NCI-H510A (cell line): ENCODE results near the gene TFF2.

Source experiments
- DNase-seq: peaks from one replicate; lab custom pipeline; 2025; lab: John Stamatoyannopoulos, UW

Gene TFF2

DNA sequence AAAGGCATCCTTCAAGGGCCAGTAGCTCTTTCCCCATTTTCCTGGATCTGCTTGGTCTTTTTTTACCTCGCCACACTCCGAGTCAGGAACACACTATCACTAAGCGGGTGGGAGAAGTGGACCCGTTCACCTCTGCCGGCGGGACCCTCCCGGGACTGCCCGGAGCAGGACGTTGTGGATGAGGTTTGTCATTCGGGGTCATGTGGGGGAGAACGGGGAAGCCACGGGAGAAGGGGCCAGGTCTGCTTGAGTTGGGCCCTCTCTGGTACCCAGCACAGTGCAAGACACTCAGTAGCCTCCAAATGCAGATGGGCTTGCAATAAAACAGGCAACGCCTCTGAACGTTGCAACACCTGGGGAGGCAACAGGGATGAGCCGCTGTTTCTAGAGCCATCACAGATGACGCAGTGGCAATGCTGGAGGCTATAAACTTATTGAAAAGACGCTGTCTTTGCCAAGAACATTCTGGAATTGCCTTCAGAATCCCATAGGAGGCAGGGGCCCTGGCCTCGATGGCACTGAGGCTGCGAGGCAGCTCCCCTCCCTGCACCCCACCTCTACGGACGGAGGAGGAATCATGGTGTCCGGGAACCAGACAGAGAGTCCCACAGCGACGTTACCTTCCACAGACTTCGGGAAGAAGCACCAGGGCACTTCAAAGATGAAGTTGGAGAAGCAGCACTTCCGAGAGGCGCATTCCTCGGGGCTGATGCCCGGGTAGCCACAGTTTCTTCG lies 3.8 kb downstream of the TFF2 start:
- no peak for DNase-seq

- no peak for DNase-seq
These were observed 4.4 kb downstream of the TFF2 start for GRCh38 chr21:42346441-42346840.

DNA sequence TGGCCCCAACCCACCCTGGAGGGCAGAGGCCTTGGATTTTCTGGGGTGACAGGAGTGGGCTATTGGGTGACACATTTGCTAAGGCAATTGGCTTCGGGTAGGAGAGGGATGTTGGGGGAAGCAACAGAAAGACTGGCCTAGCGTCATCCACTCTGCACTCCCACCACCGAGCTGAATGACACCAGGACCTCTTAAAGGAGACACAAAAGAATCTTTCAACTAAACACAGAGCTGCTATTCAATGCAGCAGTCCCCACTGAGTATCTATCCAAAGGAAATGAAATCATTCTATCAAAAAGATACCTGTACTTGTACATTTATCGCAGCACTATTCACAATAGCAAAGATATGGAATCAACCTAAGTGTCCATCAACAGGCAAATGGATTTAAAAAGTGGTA lies 6.2 kb downstream of the TFF2 start:
- no peak for DNase-seq

DNA sequence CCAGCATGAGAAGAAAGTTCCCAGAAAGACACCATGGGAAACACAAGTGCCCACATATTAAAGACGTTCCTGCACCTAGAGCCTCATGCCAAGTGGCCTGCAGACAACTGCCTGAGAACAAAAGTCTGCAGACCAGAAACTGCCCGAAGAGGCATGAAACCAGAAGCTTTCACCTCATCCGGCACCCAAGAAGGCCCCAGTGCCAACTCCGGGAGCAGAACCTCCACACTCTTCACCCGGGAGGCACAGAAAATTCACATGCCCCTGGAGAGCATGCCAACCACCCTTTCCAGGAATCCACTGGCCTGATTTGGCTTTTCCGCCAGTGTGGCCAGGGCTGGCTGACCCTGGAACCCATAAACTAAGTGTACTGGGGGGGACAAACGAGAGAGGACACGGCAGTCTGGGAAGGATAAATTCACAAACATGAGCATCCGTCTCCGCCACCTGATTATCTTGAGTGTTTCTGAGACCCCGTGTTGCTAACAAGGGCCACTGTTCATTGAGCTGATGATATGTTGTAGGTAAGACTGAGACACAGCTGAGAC lies 6.8 kb downstream of the TFF2 start:
- DNase-seq = no peak

DNA sequence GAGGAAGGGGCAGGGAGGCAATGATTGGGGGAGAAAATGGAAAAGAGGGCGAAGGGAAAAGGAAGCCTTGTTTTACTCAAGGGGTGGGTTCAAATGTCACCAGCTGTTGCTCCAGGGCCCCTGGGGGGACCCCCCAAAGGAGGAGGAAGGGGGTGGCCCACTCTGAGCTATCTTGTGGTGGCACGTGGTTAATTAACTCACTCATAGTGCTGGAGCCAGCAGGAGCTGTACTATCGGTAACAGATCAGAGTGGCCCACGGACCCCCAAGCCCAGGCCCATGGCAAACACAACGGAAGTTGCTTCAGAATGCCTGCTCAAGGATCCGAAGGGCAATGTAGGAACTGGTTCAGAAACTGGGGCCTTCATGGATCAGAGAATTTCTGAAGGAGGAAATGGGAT lies 7.2 kb downstream of the TFF2 start:
- DNase-seq = no peak

- no peak for DNase-seq
These were observed 7.7 kb downstream of the TFF2 start for GRCh38 chr21:42343101-42343500.

- no peak for DNase-seq
These were observed 8.8 kb downstream of the TFF2 start for GRCh38 chr21:42341776-42342542.

DNA sequence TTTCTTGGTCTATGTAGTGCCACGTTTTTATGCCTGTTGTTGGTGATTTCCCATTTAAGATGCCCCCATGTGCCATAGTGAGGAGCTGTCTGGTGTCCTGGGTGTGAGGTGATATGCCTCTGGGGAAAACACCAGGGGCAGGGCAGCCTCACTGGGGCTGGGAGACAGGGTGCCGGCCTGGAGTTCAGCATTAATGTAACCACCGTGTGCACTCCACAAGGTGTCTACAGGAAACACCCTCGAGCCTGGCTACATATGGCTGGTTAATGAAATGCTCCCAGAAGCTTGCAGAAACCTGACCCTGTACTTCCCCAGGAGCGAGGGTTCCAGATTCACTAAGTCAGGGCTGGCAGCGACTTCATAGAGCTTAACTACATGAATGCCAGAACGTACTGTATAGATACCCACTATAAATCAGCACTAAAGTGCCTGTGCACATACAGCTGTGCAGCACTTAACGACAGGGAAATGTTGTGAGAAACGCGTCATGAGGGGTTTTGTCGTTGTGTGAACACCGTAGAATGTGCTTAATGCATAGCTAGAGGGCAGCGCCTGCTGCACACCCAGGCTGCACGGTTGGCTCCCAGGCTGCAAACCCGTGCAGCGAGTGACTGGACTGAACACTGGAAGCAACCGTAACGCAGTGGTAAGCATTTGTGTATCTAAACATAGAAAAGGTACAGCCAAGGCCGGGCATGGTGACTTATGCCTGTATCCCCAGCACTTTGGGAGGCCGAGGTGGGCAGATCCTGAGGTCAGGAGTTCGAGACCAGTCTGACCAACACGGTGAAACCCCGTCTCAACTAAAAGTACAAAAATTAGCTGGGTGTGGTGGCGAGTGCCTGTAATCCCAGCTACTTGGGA lies 10.4 kb downstream of the TFF2 start:
- no peak for DNase-seq

GRCh38 chr21:42338729-42339715 lies 11.8 kb downstream of the TFF2 start:
- DNase-seq = no peak

DNA sequence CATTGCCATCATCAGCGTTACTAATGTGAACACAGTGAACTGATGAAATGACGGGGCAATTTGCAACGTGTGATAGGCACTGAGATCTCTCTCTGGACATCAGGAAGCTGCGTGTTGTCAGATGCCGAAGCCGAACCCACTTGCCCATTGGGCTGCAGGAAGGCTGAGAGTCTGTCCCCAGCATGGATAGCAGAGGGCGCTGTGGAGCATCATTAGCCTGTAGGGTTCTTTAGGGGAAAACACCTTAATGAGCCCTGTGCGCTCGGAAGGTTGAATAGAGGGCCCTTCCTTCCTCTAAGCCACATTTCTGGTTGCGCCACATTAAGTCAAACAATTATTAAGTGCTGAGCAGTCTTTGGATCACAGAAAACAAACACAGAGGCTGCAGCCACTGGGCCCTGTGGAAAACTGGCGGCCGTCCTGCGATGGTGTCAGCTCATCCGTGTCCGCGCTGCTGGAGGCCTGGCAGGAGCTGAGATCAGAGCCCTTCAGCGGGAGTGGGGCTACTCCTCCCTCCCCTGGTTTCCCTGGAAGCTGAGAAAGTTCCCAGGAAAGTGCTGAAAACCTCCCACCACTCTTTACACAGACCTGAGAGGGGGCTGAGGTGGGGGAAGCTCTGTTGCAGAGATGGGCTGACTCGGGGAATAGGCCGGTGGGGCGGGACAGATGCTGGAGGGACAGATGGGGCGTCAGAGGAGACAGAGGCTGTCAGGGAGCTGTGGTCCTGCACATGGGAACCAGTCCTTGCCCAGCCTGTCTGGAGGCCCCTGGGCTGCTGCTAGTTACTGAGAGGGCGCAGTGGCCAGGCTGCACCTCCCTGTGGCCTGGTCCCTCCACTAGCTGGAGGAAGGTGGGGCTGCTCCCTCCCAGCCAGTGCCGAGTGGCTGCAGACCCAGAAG lies 12.7 kb downstream of the TFF2 start:
- DNase-seq = peak; percentile 83

DNA sequence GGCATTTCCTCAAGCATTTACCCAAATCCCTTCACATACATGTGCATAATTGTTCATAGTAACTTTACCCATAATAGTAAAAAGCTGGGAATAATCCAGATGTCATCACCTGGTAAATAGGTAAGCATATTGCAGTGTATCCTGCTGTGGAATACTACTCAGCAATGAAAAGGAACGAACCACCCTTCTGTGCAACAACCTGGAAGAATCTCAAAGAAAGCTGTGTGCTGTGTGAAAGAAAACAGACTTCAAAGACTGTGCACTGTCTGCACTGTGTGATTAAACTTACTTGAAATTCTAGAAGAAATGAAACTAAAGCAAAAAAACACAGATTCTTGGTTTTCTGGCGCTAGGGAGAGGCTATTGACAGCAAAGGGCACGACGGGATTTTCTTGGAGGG lies 13.5 kb downstream of the TFF2 start:
- DNase-seq = no peak

GRCh38 chr21:42336054-42336453 lies 14.7 kb downstream of the TFF2 start:
- DNase-seq = no peak

- no peak for DNase-seq
These were observed 18.1 kb downstream of the TFF2 start for GRCh38 chr21:42332557-42333317.

DNA sequence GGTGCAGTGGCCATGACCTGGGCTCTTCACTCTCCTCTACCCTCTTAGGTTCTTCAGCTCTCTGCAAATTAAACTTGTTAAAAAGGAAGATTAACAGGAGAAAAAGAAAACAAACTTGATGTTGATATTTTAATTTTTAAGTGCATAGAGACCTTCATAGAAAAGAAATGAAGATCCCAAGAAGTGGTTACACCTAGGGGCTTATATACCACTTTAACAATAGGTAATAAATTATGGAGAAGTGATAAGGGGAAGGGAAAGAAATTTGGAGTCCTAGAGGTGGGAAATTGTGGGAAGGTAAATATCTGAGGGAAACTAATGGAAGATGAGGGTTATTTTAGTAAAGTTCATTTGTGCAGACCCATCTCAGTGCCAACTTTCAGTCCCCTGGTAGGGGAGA lies 19.1 kb downstream of the TFF2 start:
- DNase-seq = no peak

DNA sequence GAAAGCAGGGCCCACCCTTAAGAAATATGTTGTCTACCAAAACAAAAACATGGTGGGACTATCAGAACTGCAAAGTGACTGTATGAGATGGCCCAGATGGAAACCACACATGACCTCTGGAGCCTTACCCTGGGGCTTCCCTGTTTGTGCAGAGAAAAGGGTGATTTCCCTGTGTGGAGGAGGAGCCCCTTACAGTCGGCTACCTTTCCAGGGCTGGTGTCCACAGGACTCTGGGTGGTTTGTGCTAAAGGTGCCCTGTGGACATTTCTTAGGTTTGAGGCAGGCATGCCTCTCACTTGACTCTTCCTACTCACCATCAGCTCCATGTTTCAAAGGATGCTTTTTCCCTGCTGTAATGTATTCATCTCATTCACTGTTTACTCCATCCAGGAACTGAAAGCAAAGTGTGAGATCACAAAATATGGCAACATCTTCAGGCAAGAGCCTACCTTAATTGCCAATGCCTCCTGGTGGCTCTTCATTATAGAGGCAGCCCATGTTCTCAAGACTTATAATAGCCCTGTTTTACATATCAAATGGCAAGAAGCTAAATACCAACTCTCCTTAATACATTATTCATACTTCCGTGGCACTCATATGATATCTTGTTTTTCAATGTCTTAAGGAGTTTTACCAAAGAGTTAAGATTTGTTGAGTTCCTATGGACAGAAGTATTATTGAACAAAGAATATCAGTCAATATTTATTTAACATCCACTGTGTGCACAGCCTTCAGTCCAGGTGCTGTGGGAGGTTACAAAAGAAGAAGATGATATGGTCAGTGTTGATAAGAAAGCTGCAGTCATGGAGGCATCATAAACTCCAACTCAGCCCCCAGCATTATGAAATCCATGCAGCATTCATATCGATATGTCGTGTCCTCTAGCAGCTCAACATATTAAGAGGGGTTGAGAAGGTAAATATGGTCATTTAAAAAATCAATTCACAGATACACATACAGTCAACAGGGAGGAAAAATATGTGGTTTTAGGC lies 20.1 kb downstream of the TFF2 start:
- no peak for DNase-seq

DNA sequence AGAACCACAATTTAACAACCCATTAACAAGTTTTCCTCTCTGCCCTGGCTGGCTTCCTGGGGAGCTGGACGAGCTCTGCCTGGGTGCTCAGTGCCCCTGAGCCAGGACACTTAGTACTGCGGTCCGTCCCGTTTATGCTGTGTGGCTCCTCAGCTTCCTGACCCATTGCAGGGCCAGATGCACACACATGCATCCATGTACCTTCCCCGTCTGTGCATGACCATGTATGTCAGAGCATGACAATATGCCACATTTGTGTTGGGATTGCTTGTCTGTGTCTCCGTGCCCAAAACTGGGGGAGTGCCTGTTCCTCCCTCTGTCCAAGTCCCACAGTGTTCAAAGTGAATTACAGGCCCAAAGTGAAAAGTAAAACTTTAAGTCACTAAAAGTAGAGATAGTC lies 25.9 kb downstream of the TFF2 start:
- no peak for DNase-seq

DNA sequence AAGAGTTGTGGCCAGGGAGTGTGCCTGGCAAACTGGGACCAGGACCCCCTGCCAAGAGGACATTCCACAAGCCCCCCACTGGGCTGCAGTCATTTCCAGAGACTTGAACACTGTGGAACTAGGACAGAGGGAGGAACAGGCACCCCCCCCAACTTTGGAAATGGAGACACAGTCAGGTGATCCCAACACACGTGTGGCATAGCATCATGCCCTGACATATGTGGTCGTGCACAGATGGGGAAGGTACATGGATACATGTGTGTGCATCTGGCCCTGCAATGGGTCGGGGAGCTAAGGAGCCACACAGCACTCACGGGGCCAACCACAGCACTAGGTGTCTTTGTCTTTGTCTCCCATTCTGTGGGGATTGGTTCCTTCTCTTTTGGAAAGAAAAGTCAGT lies 28.9 kb downstream of the TFF2 start:
- no peak for DNase-seq

- no peak for DNase-seq
These were observed 29.6 kb downstream of the TFF2 start for GRCh38 chr21:42321231-42321630.
